CD1c-positive myeloid dendritic cell (primary cell): ENCODE results near the gene SUSD6.

Experiments used
- DNase-seq: peaks from one replicate; pipeline ENCODE4 v3.0.0-alpha.2; 2016; ENCODE audit errors: extremely low spot score

The SUSD6 gene

DNA sequence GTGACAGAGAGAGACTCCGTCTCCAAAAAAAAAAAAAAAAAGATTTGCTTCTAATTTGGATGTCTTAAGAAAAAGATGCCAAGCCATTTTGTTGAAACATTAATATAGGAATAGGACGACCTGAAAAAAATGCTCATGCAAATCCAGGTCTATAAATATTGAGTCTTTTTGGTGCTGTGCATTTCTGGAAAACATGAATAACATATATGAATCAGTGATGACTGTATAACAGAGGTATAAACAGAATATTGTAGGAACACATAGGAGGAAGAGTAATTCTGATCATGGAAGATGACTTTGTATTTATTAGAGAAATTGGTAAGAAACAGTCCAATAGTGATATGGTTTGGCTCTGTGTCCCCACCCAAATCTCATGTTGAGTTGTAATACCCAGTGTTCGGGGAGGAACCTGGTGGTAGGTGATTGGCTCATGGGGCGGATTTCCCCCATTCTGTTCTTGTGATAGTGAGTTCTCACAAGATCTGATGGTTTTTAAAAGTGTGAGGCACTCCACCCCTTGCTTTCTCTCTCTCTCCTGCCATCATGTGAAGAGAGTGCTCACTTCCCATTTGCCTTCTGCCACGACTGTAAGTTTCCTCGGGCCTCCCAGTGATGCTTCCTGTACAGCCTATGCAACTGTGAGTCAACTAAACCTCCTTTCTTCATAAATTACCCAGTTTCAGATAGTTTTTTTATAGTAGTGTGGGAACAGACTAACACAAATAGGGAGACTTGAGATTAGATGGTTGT is 152.5 kb downstream of the SUSD6 start:
- DNase-seq: peak; percentile 81
